Measurements from ENCODE around the gene YPEL4.

DNA sequence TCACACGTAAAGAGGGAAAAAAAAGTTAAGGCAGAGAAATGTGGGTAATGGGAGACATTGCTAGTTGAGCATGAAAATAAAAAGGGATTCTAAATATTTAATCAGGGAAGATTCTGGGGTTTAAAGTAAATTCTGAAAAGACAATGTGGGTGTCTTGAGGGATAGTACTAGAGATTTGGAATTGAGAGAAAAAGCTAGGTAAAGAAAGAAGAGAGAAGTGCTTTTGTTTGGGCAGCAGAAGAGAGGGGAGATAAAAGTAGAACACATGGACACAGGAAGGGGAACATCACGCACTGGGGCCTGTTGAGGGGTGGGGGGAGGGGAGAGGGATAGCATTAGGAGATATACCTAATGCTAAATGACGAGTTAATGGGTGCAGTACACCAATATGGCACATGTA lies 3.5 kb upstream of the YPEL4 start:
- TF ChIP-seq GATA2 (IDR thresholded peaks at IDR 0.05; ENCODE audit: low read depth, low read length) = no peak
- no peak for TF ChIP-seq GATA3 (IDR thresholded peaks at IDR 0.05; ENCODE audit: low read depth, low read length)

All from SH-SY5Y (cell line).